GM18505 (cell line): ENCODE results near the gene SCCPDH.

Experiments used
- ATAC-seq: cut with Tn5 transposase; IDR thresholded peaks from one replicate; pipeline ENCODE4 v1.9.1; 2021; ENCODE audit not compliant: unreplicated experiment
- POLR2A ChIP-seq: IDR thresholded peaks from 4 replicates; pipeline ENCODE4 v1.6.1; 2011; ENCODE audit warnings: borderline replicate concordance; ENCODE audit not compliant: insufficient read depth, insufficient read length; ENCODE audit errors: extremely low read depth

The SCCPDH gene, protein sequence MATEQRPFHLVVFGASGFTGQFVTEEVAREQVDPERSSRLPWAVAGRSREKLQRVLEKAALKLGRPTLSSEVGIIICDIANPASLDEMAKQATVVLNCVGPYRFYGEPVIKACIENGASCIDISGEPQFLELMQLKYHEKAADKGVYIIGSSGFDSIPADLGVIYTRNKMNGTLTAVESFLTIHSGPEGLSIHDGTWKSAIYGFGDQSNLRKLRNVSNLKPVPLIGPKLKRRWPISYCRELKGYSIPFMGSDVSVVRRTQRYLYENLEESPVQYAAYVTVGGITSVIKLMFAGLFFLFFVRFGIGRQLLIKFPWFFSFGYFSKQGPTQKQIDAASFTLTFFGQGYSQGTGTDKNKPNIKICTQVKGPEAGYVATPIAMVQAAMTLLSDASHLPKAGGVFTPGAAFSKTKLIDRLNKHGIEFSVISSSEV

DNA sequence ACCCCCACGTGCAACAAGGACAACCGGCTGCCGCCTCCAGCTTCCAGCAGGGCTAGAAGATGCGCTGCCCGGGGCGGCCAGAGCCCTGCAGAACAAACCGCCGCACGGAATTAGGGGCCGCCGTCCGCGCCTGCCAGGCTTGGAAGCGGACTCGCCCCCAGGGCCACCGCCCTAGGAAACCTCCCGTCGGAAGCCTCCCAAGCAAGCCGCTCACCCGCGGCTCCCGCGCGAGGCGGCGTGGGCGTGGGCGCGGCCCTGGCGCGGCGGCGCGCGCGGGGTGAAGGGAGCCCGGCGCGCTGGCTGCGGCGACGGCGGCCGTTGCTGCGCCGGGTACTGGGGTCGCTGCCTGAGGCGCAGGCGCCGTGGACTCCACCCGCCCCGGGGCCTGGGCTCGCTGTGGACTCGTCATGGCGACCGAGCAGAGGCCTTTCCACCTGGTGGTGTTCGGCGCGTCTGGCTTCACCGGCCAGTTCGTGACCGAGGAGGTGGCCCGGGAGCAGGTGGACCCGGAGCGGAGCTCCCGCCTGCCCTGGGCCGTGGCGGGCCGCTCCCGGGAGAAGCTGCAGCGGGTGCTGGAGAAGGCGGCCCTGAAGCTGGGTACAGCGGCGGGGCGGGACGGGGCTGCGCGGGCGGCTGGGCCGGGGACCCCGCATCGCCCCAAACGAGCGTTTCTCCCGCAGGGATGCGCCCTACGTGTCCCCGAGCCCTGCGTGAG, at the start of gene SCCPDH:
TSS of gene SCCPDH (plus strand) at position 394 of the 715 bp plus-strand sequence. CDS start at position 408, 14 bp downstream.
- ATAC-seq, result peak; percentile 95
- TF ChIP-seq POLR2A, result peak; percentile 83

DNA sequence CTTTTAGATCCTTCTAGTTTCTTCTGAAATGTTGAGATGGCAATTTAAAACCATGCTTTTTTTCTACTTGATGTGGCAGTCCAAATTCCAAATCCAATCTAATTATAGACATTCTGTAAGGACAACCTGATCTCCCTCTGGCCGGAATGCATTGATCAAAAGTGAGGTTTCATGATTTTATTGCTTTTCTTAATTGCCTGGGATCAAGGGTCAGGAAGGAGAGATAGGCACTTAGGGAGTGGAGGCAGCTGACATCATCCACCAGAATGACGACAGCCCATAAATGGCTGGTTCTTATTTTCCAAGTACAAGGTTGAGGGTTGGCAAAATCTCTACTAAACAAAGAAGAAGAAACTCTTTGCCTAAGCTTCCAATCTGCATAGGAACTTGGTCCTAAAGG, 46.4 kb upstream of the SCCPDH start:
- TF ChIP-seq POLR2A, result no peak
- no peak for ATAC-seq

DNA sequence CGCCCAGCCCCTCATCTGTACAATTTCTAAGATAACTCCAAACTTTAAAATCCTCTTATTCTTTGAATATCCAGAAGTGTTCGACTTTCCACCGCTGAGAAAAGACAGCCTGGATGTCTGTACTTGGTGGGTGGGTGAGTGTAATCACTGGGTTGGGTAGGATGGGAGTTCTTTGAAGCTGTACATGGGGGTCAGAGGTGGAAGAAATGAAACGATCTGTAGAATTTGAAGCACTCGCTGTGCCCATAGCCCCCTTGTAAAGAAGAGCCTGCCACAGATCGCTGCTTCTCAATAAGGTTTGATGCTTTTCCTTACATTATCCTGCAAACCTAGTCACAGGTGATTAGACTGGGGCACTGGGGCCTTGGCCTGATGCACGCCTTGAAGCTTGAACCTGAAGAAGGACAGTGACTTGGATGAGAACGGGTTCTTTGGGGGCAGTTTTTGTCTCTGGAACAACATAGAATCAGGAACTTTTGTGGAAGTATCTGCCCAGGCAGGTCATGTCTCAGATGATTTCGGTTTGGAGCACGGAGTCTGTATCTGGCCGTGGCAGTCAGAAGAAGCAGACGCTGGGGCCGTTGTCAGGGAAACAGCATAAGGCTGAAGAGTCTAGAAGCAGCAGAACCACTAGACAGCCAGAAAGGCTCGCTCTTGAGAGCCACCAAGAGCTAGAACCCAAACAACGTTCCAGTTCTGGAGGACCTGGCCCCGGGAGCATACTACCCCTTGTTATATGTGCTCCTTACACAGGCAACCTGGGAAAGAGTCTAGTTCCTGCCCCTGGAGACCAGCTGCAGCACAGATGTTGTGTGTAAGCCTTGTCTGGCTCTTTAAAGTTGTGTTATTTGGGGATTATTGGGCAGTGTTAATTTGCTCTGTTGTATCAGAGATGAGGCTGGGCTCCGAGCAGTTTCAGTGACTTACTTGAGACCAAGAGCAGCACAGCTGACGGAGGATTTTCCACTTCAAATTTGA, 45.1 kb upstream of the SCCPDH start:
- no peak for ATAC-seq
- no peak for TF ChIP-seq POLR2A

DNA sequence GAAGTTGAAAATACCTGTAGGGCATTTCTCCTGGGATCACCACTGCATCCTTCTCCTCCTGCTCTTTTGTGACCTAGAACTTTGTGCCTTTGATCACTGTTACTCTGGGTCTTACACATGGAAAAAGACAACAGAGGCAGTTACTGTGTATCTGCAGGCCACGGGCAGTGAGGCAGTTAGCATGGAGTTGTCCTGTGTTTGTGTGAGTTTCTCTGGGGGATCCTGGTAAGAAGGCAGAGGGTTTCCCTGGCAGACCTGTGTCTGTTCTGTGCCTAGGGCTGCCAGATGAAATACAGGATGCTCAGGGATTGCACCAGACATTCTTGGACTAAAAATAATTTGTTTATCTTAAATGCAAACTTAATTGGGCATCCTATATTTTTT, 44.4 kb upstream of the SCCPDH start:
- TF ChIP-seq POLR2A, result no peak
- ATAC-seq, result no peak

DNA sequence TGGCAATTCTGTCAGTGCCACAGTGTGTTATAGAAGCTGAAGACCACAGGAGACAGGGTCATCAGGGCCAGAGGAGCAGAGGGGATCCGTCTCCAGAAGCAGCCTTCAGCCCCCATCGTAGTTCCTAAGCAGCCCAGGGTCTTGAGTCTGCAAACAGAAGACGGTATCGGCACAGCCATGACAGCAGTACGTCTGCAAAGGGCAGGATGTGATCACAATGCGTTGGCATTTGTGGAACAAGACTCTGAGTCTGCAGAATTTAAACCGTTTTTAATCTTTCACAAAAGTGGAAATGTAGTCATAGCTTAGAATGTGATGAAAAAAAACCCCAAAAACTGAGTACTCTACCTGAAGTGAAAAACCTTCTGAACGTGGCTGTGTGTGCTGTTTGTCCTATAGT, 44.0 kb upstream of the SCCPDH start:
- no peak for ATAC-seq

DNA sequence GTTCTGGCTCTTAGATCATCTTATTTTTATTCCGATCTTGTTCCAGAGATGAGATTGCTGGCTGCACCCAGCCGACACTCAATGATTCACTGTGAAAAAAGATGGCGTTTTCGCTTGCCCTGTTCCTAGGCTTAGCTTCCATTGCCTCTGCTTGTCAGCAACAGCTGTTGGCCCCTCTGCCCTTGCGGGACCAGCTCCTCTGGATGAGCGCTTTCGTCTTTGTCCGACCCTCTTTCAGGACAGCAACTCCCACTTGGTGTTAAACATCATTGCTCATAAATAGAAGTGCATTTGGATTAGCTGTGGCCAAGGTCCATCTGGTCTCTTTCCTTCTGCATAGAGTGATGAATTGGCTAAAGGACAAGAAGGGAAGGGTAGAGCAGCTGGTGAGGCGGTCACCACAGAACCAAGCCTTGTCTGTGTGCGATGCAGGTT, 43.5 kb upstream of the SCCPDH start:
- no peak for TF ChIP-seq POLR2A
- ATAC-seq, result no peak

More for the DNA sequence above, 44.0 kb upstream of the SCCPDH start:
- no peak for TF ChIP-seq POLR2A

DNA sequence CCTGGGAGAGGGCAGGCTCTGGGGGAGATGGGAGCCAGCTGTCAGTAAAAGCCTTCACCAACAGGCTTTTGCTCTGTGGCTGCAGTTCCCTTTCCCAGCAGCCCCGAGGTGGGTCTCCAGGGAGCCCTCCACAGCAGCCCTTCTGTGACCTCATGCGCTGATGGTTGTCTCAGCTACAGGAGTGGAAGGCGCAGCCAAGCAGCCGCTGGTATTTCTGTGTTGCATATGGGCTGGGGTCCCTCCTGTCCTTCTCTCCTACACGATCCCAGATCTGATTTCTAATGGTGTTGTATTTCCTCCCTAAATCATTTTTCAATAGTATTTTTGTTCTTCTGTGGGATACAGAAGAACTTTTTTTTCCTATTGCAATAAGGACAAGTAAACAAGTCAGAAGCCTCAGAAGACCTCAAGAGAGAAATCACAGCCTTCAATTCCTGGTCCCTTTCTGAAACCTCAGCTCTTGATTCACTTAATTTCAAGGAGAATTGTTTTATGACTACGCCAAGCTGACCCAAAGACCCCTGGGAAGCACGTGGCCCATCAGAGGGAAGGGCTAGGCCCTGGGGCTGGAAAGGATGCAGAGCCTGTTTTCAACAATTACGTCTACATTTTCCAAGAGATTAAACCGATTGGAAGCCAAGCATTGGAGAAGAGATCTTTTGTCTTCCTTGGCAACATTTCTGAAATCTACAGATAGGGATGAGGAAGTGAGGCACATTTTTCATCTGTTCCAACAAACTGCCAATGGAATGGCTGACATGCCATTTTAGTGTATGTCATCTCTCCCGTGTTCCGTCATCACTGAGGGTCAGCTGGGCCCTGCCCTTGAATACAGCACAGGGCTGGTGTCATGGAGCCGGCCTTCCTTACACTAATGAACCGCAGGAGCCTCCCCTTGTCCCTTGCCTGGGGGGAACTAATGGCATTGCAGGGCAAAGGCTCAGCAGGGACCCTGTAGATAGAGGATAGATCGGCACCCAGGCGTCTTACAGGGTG, 42.0 kb upstream of the SCCPDH start:
- no peak for ATAC-seq
- TF ChIP-seq POLR2A, result no peak

DNA sequence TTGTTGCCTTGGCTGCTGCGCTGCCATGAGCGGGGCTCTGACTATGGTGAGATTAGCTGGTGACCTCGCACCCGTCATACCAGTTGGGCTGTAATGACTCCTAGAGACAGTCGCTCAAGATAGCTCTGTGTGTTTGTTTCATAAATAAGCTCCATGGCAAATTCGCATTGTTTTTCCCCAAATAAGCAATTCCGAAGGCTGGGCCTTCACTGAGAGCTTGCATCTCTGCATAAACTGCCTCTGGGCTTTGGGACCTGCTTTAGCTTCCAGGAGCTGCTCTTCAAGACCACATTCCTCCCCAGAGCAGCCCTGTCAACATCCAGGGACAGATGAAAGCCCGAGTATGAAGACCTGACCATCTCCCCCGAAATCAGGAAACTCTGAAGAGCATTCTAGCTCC, 40.7 kb upstream of the SCCPDH start:
- TF ChIP-seq POLR2A, result no peak
- ATAC-seq, result no peak

DNA sequence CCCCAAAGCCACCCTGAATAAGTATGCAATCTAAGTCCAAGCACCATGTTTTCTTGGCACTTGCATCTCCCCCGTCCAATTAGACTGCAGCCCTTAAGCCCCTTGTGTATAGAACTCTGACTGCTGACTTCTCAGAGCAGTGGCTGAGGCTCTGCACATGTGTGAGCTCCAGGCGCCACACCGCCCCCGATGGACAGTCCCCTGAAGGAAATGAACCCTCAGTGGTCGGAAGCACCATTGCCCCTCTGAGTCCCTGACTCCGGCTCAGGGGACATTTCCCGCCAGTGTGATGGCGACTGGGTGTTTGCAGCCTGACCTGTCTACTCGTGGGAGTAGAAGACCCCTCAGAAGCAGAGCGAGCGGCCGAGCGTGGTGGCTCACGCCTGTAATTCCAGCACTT, 37.2 kb upstream of the SCCPDH start:
- no peak for TF ChIP-seq POLR2A
- no peak for ATAC-seq

DNA sequence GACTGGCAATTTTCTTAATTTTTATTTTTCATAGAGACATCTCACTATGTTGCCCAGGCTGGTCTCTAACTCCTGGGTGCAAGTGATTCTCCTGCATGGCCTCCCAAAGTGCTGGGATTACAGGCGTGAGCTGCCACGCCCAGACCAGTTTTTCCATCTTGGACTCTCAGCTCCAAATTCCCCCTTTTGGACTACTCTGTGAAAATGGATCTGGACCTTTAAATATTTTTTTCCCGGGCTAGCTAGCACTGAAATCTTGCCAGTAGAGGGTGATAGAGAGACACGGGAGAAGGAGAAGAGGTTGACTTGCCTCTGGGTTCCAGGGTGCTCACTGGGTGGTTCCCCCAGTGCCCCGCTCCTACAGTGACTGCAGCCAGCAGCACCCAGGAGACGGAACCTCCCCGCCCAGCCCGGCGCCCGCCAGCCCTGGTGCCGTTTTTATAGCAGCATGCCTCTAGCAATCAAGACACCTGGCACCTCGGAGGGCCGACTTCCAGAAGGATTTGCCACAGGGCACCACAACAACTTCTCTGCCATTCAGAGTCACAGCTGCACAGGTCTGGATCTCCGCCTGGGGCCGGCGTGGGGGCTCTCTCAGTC, 34.7 kb upstream of the SCCPDH start:
- peak; percentile 91 for ATAC-seq

DNA sequence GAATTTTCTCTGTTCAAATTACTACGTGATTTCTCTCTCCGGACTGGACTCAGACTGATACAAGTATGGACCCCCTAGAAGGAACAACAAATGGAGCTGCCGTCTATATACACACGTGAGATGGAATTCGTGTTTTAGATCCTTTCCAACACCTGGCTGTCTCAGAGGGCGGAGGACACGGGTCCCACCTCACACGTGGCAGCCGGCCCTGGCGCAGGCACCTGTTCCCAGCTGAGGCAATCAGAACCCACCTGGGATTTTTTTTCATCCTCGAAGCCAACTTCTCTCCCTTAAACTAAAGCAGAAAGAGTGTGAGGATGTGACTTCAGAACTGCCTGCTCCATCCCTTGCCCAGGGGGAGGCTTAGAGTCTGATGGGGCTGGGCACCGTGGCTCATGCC, 34.1 kb upstream of the SCCPDH start:
- ATAC-seq, result no peak
- no peak for TF ChIP-seq POLR2A

More for the DNA sequence above, 34.7 kb upstream of the SCCPDH start:
- TF ChIP-seq POLR2A, result no peak
